Mesenchymal stem cell (in vitro differentiated cells and primary cell): Measurements from ENCODE around the gene BNIP3.
"Not testable (repeated sequence)": the region's sequence is repeated elsewhere in the genome, so short reads cannot be mapped to it uniquely, and the experiment has no call there.

Experiments
- DNase-seq: peaks from one replicate; pipeline ENCODE4 v3.0.0-alpha.2; 2013
- H2AFZ ChIP-seq: one replicate; pipeline ENCODE4 v1.6.1; 2013; ENCODE audit warnings: low read depth, mild to moderate bottlenecking, control low read depth, inconsistent platforms, low read length, moderate library complexity
- H2AK5ac ChIP-seq: 2 replicates; pipeline ENCODE4 v1.6.1; 2013; ENCODE audit warnings: low read length, moderate library complexity, mild to moderate bottlenecking, inconsistent platforms; ENCODE audit not compliant: severe bottlenecking
- H2BK120ac ChIP-seq: one replicate; pipeline ENCODE4 v1.6.1; 2013; ENCODE audit warnings: low read depth, mild to moderate bottlenecking, inconsistent platforms, low read length, moderate library complexity
- H2BK12ac ChIP-seq, 2 experiments: one replicate each; pipeline ENCODE4 v1.6.1; 2013; ENCODE audit warnings: inconsistent platforms in 2 of 2, low read length in 2 of 2, mild to moderate bottlenecking in 2 of 2, moderate library complexity in 2 of 2, control low read depth in 1 of 2
- H2BK15ac ChIP-seq: one replicate; pipeline ENCODE4 v1.6.1; 2013; ENCODE audit warnings: mild to moderate bottlenecking, low read depth, inconsistent platforms; ENCODE audit not compliant: poor library complexity, severe bottlenecking
- H2BK5ac ChIP-seq: 2 replicates; pipeline ENCODE4 v1.6.1; 2013; ENCODE audit warnings: low read depth, mild to moderate bottlenecking, low read length, control low read depth, inconsistent platforms; ENCODE audit not compliant: poor library complexity, severe bottlenecking
- H3K14ac ChIP-seq, 2 experiments: one replicate each; pipeline ENCODE4 v1.6.1; 2013; ENCODE audit warnings: inconsistent platforms in 2 of 2, low read length in 2 of 2, control low read depth in 1 of 2, mild to moderate bottlenecking in 1 of 2, moderate library complexity in 1 of 2
- H3K18ac ChIP-seq, 2 experiments: one replicate each; pipeline ENCODE4 v1.6.1; 2013; ENCODE audit warnings: inconsistent platforms in 2 of 2, low read length in 2 of 2, control low read depth in 1 of 2, low read depth in 1 of 2, mild to moderate bottlenecking in 1 of 2
- H3K23ac ChIP-seq, 2 experiments: one replicate each; pipeline ENCODE4 v1.6.1; 2013; ENCODE audit warnings: inconsistent platforms in 2 of 2, low read length in 2 of 2, mild to moderate bottlenecking in 2 of 2, moderate library complexity in 2 of 2, control low read depth in 1 of 2
- H3K27ac ChIP-seq: 2 replicates; pipeline ENCODE4 v1.5.1; 2013; ENCODE audit warnings: mild to moderate bottlenecking, moderate library complexity, low read length, control low read depth, inconsistent platforms; ENCODE audit not compliant: poor library complexity, severe bottlenecking
- H3K27me3 ChIP-seq, 2 experiments: 2 replicates each; pipeline versions ENCODE4 v1.6.1 to v1.7.0; 2013; ENCODE audit warnings: low read length in 2 of 2, mild to moderate bottlenecking in 2 of 2, moderate library complexity in 2 of 2, control low read depth in 1 of 2, inconsistent platforms in 1 of 2; ENCODE audit not compliant: control insufficient read depth in 1 of 2, insufficient read depth in 1 of 2
- H3K36me3 ChIP-seq, 2 experiments: 2 replicates each; pipeline versions ENCODE4 v1.6.1 to v1.7.0; 2013; ENCODE audit warnings: low read length in 2 of 2, control low read depth in 1 of 2, inconsistent platforms in 1 of 2, low read depth in 1 of 2, mild to moderate bottlenecking in 1 of 2; ENCODE audit not compliant: insufficient read depth in 2 of 2, control insufficient read depth in 1 of 2
- H3K4ac ChIP-seq, 2 experiments: one replicate each; pipeline ENCODE4 v1.6.1; 2013; ENCODE audit warnings: inconsistent platforms in 2 of 2, low read length in 2 of 2, mild to moderate bottlenecking in 2 of 2, moderate library complexity in 2 of 2, control low read depth in 1 of 2, low read depth in 1 of 2
- H3K4me1 ChIP-seq: 2 replicates; pipeline ENCODE4 v1.6.1; 2013; ENCODE audit warnings: low read depth, low read length, control low read depth; ENCODE audit not compliant: control insufficient read depth, insufficient read depth
- H3K4me2 ChIP-seq: 2 replicates; pipeline ENCODE4 v1.6.1; 2013; ENCODE audit warnings: low read length, mild to moderate bottlenecking, inconsistent platforms; ENCODE audit not compliant: poor library complexity, severe bottlenecking
- H3K4me3 ChIP-seq, 2 experiments: 2 replicates each; pipeline versions ENCODE4 v1.5.1 to v1.7.0; 2013; ENCODE audit warnings: low read length in 2 of 2, mild to moderate bottlenecking in 2 of 2, control low read depth in 1 of 2, low read depth in 1 of 2; ENCODE audit not compliant: insufficient read depth in 1 of 2
- H3K79me1 ChIP-seq: replicated peaks from 2 replicates; pipeline ENCODE4 v1.6.1; 2013; ENCODE audit warnings: mild to moderate bottlenecking, control low read depth, low read length, inconsistent platforms; ENCODE audit not compliant: poor library complexity, severe bottlenecking
- H3K9ac ChIP-seq: 2 replicates; pipeline ENCODE4 v1.7.0; 2013; ENCODE audit warnings: mild to moderate bottlenecking, low read length, moderate library complexity
- H3K9me3 ChIP-seq: 2 replicates; pipeline ENCODE4 v1.7.0; 2013; ENCODE audit warnings: mild to moderate bottlenecking, low read length; ENCODE audit not compliant: control insufficient read depth
- H4K8ac ChIP-seq: one replicate; pipeline ENCODE4 v1.6.1; 2013; ENCODE audit warnings: inconsistent platforms, mild to moderate bottlenecking, low read length, moderate library complexity
- H4K91ac ChIP-seq: one replicate; pipeline ENCODE4 v1.6.1; 2013; ENCODE audit warnings: mild to moderate bottlenecking, low read length, inconsistent platforms
- WGBS: methylation state at CpG from one replicate; pipeline ENCODE4 v1.1.7; 2013; ENCODE audit warnings: mixed read lengths; 5-methylcytosine and 5-hydroxymethylcytosine counted together

The BNIP3 gene

GRCh38 chr10:131954356-131954965, 27.3 kb downstream of the BNIP3 start:
- H2BK12ac ChIP-seq: no peak overlapping the region
- no peak for DNase-seq
- H2BK15ac ChIP-seq: no peak overlapping the region
- no peak overlapping the region for H3K4ac ChIP-seq
- H3K14ac ChIP-seq: no peak overlapping the region
- H2AK5ac ChIP-seq: no peak overlapping the region
- peaks cover 63 to 68% of the 10 kb centered on the region in 2 experiments for H3K36me3 ChIP-seq
- no peak overlapping the region for H2AFZ ChIP-seq
- no peak overlapping the region for H4K8ac ChIP-seq
- H3K4me2 ChIP-seq: no peak overlapping the region
- H2BK5ac ChIP-seq: no peak overlapping the region
- no peaks in the 10 kb centered on the region for H3K9me3 ChIP-seq
- peaks cover 41% of the 10 kb centered on the region for H3K79me1 ChIP-seq
- no peak overlapping the region for H2BK120ac ChIP-seq
- no peaks in the 10 kb centered on the region for H3K27me3 ChIP-seq
- H3K4me3 ChIP-seq: no peak overlapping the region
- no peak overlapping the region for H3K23ac ChIP-seq
- H4K91ac ChIP-seq: no peak overlapping the region
- no peak overlapping the region for H3K18ac ChIP-seq
- H3K27ac ChIP-seq: no peak overlapping the region
- 98% methylated on average over 21 of the region's 21 CpGs for WGBS
- H3K4me1 ChIP-seq: no peaks in the 10 kb centered on the region
- H3K9ac ChIP-seq: no peak overlapping the region

GRCh38 chr10:131949908-131950307, 31.8 kb downstream of the BNIP3 start:
- H3K14ac ChIP-seq, H3K4me2 ChIP-seq, H2BK15ac ChIP-seq, H2AFZ ChIP-seq, H2BK12ac ChIP-seq, H3K27me3 ChIP-seq, H2BK5ac ChIP-seq, H3K4ac ChIP-seq, H3K4me3 ChIP-seq, H3K9me3 ChIP-seq, H4K8ac ChIP-seq, DNase-seq, H3K9ac ChIP-seq, H2BK120ac ChIP-seq, H2AK5ac ChIP-seq, H4K91ac ChIP-seq, H3K27ac ChIP-seq, H3K23ac ChIP-seq, H3K18ac ChIP-seq: not testable (repeated sequence)
- H3K79me1 ChIP-seq: peaks cover 35% of the 10 kb centered on the region
- 93% methylated on average over 5 of the region's 7 CpGs for WGBS
- peaks cover 56 to 80% of the 10 kb centered on the region in 2 experiments for H3K36me3 ChIP-seq
- peaks cover 33% of the 10 kb centered on the region for H3K4me1 ChIP-seq

- H3K9ac ChIP-seq: no peak overlapping the region
- peak overlapping the region in 1 of 2 experiments; percentile 25 for H3K18ac ChIP-seq
- no peak overlapping the region for H3K4me2 ChIP-seq
Measured at GRCh38 chr10:131949041-131949862, 32.5 kb downstream of the BNIP3 start.

GRCh38 chr10:131948501-131948900, 33.2 kb downstream of the BNIP3 start:
- Histone ChIP-seq H4K8ac (peak overlapping the region; percentile 8), H2BK5ac (peak overlapping the region; percentile 0), H2BK120ac (no peak overlapping the region), H3K27me3 (no peaks in the 10 kb centered on the region), H3K27ac (peak overlapping the region; percentile 73), H3K23ac (no peak overlapping the region), H3K4me3 (no peak overlapping the region), H2AFZ (no peak overlapping the region), H2AK5ac (peak overlapping the region; percentile 75), H3K9me3 (no peaks in the 10 kb centered on the region), H3K4me1 (peaks cover 37% of the 10 kb centered on the region), H3K14ac (no peak overlapping the region), H4K91ac (no peak overlapping the region), H3K9ac (no peak overlapping the region), H2BK12ac (peak overlapping the region in 1 of 2 experiments; percentile 2), H3K4ac (peak overlapping the region in 1 of 2 experiments; percentile 15), H3K79me1 (peaks cover 24% of the 10 kb centered on the region), H3K36me3 (peaks cover 46 to 79% of the 10 kb centered on the region in 2 experiments), H2BK15ac (no peak overlapping the region), H3K18ac (no peak overlapping the region), H3K4me2 (no peak overlapping the region)
- DNase-seq: no peak
- WGBS: 92% methylated on average over 6 of the region's 6 CpGs

More at GRCh38 chr10:131949041-131949862, 32.5 kb downstream of the BNIP3 start:
- 91% methylated on average over 19 of the region's 23 CpGs for WGBS
- Histone ChIP-seq H4K91ac (no peak overlapping the region), H3K4me3 (no peak overlapping the region), H3K4me1 (peaks cover 36% of the 10 kb centered on the region), H2BK15ac (no peak overlapping the region), H3K27me3 (no peaks in the 10 kb centered on the region), H2BK12ac (no peak overlapping the region), H2BK5ac (no peak overlapping the region), H3K23ac (no peak overlapping the region), H4K8ac (no peak overlapping the region), H3K9me3 (no peaks in the 10 kb centered on the region), H2BK120ac (no peak overlapping the region), H2AK5ac (peak overlapping the region; percentile 75), H3K4ac (peak overlapping the region in 1 of 2 experiments; percentile 15), H3K14ac (peak overlapping the region in 1 of 2 experiments; percentile 45), H2AFZ (no peak overlapping the region), H3K27ac (peak overlapping the region; percentile 73), H3K36me3 (peaks cover 51 to 80% of the 10 kb centered on the region in 2 experiments), H3K79me1 (peaks cover 30% of the 10 kb centered on the region)
- no peak for DNase-seq
